ENCODE measurements around the gene CYB5B.
"Not testable (repeated sequence)": the region's sequence is repeated elsewhere in the genome, so short reads cannot be mapped to it uniquely, and the experiment has no call there.

CYB5B gene

DNA sequence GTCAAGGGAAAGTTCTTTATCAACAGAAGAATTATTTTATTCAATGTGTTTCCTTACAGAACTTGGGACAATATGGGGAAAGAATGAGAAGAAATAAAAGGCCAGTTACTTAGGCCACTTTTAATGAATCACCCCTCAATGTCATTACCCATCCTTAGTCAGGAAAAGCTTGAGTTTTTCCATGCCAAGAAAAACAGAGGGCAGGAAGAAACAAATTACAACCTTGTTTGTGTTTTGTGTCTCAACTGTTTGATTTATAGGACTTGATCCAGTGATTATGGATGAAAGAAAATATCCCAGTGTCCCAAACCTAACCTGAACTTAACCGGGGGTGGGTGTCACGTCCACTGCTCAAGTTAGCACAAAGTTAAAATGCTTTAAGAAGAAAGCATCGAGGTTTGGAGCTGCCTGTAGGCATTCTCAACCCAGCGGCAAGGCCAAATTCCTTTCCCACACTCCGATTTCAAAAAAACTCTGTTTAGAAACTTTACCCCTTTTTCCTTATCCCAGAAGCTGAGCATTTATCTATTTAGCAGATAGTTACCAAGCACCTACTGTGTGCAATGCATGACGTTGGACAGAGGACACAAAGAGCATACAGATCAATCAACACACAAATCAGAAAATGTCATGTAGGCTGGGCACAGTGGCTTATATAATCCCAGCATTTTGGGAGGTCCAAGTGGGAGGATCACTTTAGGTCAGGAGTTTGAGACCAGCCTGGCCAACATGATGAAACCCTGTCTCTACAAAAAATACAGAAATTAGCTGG is 14.0 kb upstream of the CYB5B start:
- DNase-seq = no peak

DNA sequence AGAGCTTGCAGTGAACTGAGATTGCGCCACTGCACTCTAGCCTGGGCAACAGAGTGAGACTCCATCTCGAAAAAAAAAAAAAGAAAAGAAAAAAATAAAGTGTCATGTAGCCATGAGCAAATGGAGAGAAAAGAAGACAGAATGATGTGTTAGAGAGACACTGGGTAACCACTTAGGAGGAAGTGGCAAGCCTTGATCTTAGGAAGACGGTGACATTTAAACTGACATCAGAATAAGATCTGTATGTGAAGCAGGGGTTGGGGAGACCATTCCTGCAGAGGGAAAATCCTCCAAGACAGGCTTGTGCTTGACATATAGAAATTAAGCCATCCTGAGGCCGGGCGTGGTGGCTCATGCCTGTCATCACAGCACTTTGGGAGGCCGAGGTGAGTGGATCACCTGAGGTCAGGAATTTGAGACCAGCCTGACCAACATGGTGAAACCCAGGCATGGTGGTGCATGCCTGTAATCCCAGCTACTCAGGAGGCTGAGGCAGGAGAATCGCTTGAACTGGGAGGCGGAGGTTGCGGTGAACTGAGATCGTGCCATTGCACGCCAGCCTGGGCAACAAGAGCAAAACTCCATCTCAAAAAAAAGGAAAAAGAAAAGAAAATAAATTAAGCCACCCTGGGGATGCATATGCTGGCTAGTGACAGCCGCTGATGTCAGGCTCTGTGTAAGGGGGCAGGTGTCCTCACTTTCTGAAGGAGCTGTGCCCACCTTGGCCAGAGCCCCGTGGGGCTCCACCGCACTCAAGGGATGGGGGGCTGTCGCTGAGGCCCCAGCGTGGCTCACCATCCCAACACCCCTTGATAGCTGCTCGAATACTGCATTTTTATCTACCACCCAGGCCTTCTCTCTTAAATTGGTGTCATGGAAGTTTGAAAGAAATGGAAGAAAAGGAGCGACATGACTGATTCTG is 13.1 kb upstream of the CYB5B start:
- no peak for DNase-seq

- DNase-seq = no peak
These were observed 12.1 kb upstream of the CYB5B start for GRCh38 chr16:69412287-69412686.

- DNase-seq = no peak
These were observed 11.3 kb upstream of the CYB5B start for GRCh38 chr16:69413045-69413664.

DNA sequence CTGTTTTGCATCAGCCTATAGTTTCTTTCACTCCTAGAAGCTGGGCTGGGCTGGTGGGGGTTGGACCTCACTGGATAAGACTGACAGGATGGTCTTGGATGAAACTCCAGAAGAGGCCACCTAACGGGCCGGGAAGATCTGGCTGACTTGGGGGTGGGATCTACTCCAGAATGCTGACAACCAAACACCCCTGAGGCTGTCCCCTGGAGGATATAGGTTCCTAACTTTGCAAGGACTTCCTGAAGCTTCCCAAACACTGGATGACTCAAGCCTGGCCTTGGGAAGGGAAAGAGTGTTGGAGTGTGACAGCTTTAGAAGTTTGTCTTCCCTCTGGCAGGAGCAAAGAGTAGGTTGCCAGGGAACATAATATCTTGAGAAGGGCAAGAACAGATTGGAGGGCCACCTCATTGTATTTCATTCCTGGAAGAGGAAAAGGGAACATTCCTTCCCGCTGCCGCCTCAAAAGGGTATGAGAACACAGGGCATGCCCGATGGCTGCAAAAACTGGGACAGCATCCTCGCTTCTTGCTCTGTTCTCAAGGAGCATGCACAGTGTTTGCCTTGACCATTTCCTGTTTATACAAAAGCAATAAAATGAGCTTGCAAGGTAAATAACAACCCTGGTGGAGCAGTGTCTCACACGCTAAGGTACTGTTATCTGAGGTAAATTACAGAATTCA is 6.8 kb upstream of the CYB5B start:
- no peak for DNase-seq

DNA sequence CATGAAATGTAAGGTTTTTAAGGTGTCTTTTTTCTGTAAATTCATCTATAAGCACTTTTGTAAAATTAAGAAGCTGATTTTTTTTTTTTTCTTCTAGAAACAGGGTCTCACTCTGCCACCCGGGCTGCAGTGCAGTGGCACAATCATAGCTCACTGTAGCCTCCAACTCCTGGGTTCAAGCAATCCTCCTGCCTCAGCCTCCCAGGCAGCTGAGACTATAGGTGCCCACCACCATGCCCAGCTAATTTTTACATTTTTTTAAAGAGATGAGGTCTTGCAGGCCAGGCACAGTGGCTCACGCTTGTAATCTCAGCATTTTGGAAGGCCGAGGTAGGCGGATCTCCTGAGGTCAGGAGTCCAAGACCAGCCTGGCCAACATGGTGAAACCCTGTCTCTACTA is 4.5 kb upstream of the CYB5B start:
- no peak for DNase-seq

- no peak for DNase-seq
These were observed 1.2 kb upstream of the CYB5B start for GRCh38 chr16:69423189-69423588.

DNA sequence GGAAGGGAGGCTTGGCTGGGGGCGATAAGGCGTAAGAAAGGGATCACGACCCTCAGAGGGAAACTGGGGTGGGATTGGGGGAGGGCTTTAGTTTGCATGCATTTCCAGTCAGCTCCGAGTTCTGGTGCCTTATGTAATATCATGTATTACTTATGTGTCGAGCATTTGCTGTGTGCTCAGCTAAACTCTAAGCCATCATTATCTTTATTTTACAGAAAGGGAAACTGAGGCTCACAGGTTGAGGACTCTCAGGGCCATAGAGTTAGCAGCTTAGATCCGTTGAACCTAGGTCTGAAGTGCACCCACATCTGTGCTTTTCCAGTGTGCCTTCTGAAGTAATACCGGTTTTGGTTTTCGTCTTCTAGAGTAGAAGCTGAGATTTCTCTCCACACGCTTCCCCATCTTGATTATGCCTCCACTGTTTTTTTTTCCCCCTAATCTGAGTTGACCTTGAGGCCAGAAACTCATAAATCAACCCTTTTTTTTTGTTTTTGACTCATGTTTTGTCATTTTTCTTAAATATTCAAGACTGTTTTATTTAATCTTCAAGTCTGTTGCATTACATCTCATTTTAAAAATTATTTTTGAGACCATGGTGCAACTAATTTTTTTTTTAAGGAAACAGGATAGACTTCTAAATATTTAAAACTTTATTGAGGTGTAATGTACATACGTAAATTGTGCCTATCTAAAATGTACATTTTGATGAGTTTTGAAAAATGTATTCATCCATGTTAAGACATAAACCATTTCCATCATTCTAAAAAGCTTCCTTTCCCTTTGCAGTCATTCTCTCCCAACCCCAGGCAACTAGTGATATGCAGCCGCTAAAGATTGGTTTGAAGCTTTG is 741 bp downstream of the CYB5B start:
- peak; percentile 19 to 38 for DNase-seq

- DNase-seq = no peak
These were observed 4.2 kb downstream of the CYB5B start for GRCh38 chr16:69428652-69429051.

GRCh38 chr16:69429058-69429640 is 4.7 kb downstream of the CYB5B start:
- DNase-seq = not testable (repeated sequence)

GRCh38 chr16:69431948-69432468 is 7.6 kb downstream of the CYB5B start:
- no peak for DNase-seq

GRCh38 chr16:69434066-69434465 is 9.6 kb downstream of the CYB5B start:
- no peak for DNase-seq

- DNase-seq = peak in 1 of 2 donors; percentile 27
These were observed 11.8 kb downstream of the CYB5B start for GRCh38 chr16:69435977-69436820.

DNA sequence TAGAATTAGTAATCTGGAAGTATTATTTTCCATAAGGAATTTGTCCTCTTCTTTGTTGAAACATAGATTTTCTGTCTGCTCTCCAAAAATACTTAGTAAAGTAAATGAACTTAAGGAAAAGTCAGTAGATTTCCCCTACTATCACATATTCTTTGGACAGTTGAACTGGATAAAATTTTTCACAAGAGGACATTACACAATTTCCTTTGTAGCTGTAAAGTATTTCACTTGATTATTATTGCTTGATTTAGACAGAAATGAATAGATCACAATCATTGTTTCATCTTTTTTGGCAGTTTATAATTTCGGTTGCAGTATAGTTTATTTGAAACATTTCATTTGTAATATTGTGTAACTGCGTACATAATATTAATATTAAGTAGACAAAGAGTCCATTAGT is 12.5 kb downstream of the CYB5B start:
- DNase-seq = peak in 1 of 2 donors; percentile 8

DNA sequence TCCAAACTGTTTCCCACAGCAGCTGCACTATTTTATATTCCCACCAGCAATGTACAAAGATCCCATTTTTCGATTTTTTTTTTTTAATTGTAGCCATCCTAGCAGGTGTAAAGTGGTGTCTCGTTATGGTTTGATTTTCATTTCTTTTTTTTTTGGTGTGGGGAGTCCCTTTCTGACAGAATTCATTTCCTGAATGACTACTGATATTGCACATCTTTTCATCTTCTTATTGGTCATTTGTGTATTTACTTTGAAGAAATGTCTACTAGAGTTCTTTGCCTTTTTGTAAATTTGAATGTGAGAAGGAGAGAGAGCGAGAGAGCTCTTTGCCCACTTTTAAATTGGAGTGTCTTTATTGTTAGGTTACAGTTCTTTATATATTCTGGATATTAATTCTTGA is 14.0 kb downstream of the CYB5B start:
- no peak for DNase-seq

GRCh38 chr16:69440250-69440649 is 15.8 kb downstream of the CYB5B start:
- no peak for DNase-seq

DNA sequence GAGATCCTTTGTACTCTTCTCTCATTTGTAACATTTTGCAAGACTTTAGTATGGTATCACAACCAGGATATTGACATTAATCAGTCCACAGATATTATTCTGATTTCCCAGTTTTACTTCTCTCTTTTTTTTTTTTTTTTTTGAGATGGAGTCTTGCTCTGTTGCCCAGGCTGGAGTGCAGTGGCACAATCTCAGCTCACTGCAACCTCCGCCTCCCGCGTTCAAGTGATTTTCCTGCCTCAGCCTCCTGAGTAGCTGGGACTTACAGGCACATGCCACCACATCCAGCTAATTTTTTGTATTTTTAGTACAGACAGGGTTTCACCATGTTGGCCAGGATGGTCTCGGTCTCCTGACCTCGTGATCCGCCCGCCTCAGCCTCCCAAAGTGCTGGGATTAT is 16.6 kb downstream of the CYB5B start:
- not testable (repeated sequence) for DNase-seq

DNA sequence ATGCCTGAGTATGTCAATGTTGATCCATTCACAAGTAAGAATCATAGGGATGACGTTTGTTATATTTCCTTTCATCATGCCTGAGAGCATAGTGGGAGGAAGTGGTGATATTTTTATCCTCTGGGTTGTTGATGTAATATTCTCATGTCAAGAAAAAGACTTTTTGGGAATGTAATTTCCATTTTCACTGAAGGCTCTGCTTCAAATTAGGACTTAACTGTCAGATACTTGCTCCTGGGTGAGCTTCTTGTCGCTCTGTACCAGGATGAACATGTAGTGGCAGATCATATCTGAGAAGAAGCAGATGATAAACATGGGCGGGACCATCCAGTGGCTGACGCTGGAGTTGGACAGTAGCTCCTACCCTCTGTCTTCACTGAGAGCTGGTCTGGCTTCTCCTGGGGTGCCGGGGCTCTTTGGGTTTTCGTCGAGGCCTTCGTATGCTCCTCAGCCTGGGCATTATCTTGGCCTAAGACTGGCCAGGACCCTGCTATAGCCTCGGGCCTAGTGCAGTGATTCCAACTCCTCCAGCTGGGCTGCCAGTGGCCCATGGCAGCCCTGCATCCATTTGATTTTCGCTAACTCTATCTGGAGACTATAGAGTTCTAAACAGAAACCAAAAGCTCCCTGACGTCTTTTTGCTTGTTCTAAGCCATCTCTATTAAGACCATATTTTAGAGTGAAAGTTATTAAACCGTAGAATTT is 19.7 kb downstream of the CYB5B start:
- peak; percentile 14 to 39 for DNase-seq

GRCh38 chr16:69444873-69445517 is 20.6 kb downstream of the CYB5B start:
- DNase-seq = peak in 1 of 2 donors; percentile 24
